ENCODE data around the gene SLCO3A1.

The SLCO3A1 gene

DNA sequence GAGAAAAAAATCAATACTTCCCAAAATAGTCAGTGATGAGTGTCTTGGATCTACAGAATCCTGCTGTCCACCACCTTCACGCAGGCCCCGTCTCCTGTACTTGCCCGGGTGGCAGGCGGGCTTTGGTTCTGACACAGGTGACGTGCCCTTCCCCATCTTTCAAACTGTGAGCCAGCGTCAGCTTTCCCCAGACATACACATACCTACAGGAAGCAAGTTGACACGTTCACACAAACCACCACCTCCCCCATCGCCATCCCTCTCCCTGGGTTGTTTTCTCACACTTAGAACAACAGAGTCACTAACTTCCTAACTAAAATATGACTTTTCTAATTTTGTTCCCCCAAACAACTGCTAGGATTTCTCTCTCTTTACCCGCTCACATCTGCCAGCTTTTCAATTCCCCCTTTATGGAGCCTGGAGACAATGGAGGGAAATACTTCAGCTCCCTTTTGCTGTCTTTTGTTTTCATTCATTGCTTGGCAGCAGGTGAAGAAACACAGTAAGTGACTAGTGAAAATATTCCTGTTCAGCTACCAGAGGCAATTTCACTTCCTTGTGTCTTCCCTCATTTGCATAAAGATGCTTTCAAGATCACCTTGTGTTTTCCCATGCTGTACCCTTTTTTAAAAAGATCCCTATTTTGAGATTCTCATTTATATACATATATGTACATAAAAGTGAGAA lies 248.3 kb downstream of the SLCO3A1 start:
- DNase-seq (ENCODE audit: low spot score): no peak
- TF ChIP-seq, protein P1, sequence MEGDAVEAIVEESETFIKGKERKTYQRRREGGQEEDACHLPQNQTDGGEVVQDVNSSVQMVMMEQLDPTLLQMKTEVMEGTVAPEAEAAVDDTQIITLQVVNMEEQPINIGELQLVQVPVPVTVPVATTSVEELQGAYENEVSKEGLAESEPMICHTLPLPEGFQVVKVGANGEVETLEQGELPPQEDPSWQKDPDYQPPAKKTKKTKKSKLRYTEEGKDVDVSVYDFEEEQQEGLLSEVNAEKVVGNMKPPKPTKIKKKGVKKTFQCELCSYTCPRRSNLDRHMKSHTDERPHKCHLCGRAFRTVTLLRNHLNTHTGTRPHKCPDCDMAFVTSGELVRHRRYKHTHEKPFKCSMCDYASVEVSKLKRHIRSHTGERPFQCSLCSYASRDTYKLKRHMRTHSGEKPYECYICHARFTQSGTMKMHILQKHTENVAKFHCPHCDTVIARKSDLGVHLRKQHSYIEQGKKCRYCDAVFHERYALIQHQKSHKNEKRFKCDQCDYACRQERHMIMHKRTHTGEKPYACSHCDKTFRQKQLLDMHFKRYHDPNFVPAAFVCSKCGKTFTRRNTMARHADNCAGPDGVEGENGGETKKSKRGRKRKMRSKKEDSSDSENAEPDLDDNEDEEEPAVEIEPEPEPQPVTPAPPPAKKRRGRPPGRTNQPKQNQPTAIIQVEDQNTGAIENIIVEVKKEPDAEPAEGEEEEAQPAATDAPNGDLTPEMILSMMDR (IDR thresholded peaks at IDR 0.05; ENCODE audit: borderline replicate concordance, control extremely low read depth, extremely low read depth, insufficient read depth, missing control alignments): no peak
- in situ Hi-C loops (cut with MboI; ENCODE audit: low sequenced_read_pairs, unreplicated experiment): loop anchor here (25.0 kb wide), 1 partner anchor 185 kb away; no protein-coding TSS in a partner anchor

DNA sequence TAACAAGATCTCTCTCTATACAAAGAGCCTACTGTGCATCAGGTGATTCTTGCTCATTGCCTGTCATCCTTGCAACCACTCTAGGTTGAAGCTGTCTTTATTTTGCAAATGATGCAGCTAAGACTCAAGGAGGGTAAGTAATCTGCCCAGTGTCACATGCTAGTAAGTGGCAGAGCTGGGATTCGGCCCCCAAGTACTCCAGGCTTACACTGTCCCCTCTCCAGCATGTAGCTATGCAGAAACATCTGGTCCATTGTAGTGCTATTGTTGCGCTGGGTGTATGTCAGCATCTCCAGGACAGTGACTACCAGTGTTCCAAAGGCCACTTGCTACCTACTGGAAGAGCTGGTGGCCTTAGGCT lies 248.9 kb downstream of the SLCO3A1 start:
- DNase-seq (ENCODE audit: low spot score): no peak
- TF ChIP-seq, protein P1 (IDR thresholded peaks at IDR 0.05; ENCODE audit: borderline replicate concordance, control extremely low read depth, extremely low read depth, insufficient read depth, missing control alignments): no peak
- in situ Hi-C loops (cut with MboI; ENCODE audit: low sequenced_read_pairs, unreplicated experiment): loop anchor here (25.0 kb wide), 1 partner anchor 185 kb away; no protein-coding TSS in a partner anchor

DNA sequence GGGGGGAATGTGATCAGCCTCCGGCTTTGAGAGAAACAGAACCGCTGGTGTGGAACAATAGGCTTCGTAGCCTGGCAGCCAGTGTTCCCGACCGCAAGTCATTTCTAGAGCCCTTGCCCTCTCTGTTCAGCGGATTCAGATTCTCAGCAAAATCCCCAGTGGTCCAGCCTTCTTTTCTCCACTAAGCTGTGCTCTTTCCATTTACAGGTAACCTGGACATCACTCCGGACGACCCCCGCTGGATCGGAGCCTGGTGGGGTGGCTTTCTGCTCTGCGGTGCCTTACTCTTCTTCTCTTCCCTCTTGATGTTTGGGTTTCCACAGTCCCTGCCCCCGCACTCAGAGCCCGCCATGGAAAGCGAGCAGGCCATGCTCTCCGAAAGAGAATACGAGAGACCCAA lies 250.6 kb downstream of the SLCO3A1 start:
- in situ Hi-C loops (cut with MboI; ENCODE audit: low sequenced_read_pairs, unreplicated experiment): loop anchor here (25.0 kb wide), 1 partner anchor 183 kb away; no protein-coding TSS in a partner anchor
- TF ChIP-seq, protein P1 (IDR thresholded peaks at IDR 0.05; ENCODE audit: borderline replicate concordance, control extremely low read depth, extremely low read depth, insufficient read depth, missing control alignments): no peak
- DNase-seq (ENCODE audit: low spot score): no peak

DNA sequence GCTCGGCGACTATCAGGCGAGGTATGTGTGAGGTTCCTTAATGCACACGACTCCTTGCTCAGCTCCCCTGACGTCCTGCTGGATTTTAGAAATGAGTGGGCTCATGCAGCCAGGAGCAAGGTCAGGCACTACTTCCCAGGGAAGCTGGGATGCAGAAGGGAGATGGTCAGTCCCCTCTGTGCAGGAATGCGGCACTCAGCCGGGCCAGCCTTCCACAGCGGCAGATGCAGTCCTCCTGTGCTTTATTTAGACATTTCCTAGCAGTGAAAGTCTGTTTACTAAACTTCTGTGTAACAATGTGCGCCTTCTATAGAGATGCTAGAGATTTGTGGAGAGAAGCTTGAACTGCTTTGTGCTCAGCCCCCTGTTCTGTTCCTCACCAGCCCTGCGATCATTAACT lies 252.1 kb downstream of the SLCO3A1 start:
- in situ Hi-C loops (cut with MboI; ENCODE audit: low sequenced_read_pairs, unreplicated experiment): loop anchor here (25.0 kb wide), 1 partner anchor 182 kb away; no protein-coding TSS in a partner anchor
- no peak for DNase-seq (ENCODE audit: low spot score)
- TF ChIP-seq, protein P1 (IDR thresholded peaks at IDR 0.05; ENCODE audit: borderline replicate concordance, control extremely low read depth, extremely low read depth, insufficient read depth, missing control alignments): no peak

DNA sequence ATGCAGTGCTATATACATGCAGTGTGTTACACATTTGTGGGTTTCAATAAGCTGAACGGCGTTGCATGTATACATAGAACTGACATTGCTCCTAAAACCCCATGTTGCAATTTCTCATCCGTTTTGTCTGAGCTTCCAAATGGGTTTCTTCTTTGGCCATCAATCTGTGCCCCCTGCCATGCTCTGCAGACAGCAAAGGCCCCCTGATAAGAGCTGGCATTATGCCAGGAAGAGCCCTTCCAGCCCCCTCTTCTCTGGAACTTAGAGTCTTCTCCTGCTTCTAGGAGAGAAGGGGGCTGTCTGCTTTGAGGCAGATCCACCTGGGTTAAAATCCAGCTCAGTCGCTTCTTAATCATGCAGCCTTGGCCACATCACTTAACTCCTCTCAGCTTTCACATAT lies 254.0 kb downstream of the SLCO3A1 start:
- DNase-seq (ENCODE audit: low spot score): no peak
- TF ChIP-seq, protein P1 (IDR thresholded peaks at IDR 0.05; ENCODE audit: borderline replicate concordance, control extremely low read depth, extremely low read depth, insufficient read depth, missing control alignments): no peak
- in situ Hi-C loops (cut with MboI; ENCODE audit: low sequenced_read_pairs, unreplicated experiment): loop anchor here (25.0 kb wide), 1 partner anchor 180 kb away; no protein-coding TSS in a partner anchor

DNA sequence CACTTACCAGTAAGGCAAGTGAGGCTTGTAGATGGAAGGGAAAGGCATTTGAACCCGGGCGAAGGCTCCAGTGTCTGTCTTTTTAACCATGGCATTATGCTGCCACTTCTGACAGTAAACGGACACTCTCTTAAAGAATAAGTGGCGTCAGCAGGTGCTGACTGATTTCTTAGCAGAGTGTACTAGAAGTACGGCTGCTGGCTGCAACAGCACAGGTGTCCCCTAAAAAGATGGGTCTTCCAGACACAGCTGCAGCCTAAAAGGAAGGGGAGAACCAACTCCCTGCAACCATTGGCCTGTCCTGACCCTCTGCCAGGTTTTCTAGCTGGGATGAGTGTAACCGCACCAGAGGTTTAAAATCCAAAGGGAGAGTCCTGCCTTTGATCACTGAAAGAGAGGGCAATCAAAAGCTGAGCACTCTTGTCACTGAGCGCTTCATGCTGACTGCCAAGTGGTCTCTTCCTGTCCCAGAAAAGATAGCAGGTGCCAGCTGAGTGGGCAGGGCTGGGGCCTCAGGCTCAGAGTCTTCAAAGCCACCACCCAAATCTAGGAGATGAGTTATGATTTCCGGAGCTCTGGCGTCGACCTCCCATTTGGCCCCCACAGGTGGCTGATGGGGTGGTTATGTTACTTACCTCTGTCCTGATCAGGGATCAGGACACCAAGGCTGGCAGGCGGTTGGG lies 255.8 kb downstream of the SLCO3A1 start:
- no peak for DNase-seq (ENCODE audit: low spot score)
- TF ChIP-seq, protein P1 (IDR thresholded peaks at IDR 0.05; ENCODE audit: borderline replicate concordance, control extremely low read depth, extremely low read depth, insufficient read depth, missing control alignments): no peak
- in situ Hi-C loops (cut with MboI; ENCODE audit: low sequenced_read_pairs, unreplicated experiment): loop anchor here (25.0 kb wide), 1 partner anchor 178 kb away; no protein-coding TSS in a partner anchor

All from GM13976 (cell line).